Endothelial cell (in vitro differentiated cells): ENCODE measurements around the gene KAZN. TPM values are rescaled to one million over a fixed set of nuclear protein-coding genes. Genes with fewer than 3 reads are reported as not detected.

ENCODE experiments used
- DNase-seq: peaks from one replicate; pipeline ENCODE4 v3.0.0; 2021; ENCODE audit warnings: low spot score
- H3K27ac Mint-ChIP-seq: one replicate; pipeline ENCODE4 v1.8.0; 2021; ENCODE audit warnings: mixed read lengths, inconsistent platforms; ENCODE audit not compliant: unreplicated experiment
- H3K27me3 Mint-ChIP-seq: one replicate; pipeline ENCODE4 v1.8.0; 2021; ENCODE audit warnings: mild to moderate bottlenecking, moderate library complexity, mixed read lengths, inconsistent platforms; ENCODE audit not compliant: unreplicated experiment
- H3K36me3 Mint-ChIP-seq: one replicate; pipeline ENCODE4 v1.8.0; 2021; ENCODE audit warnings: mild to moderate bottlenecking, low read depth, mixed read lengths, inconsistent platforms; ENCODE audit not compliant: unreplicated experiment
- H3K4me1 Mint-ChIP-seq: one replicate; pipeline ENCODE4 v1.8.0; 2021; ENCODE audit warnings: mild to moderate bottlenecking, mixed read lengths, inconsistent platforms; ENCODE audit not compliant: unreplicated experiment
- H3K4me3 Mint-ChIP-seq: one replicate; pipeline ENCODE4 v1.8.0; 2021; ENCODE audit warnings: mild to moderate bottlenecking, mixed read lengths, inconsistent platforms; ENCODE audit not compliant: unreplicated experiment
- H3K9me3 Mint-ChIP-seq: one replicate; pipeline ENCODE4 v1.8.0; 2021; ENCODE audit warnings: mixed read lengths, inconsistent platforms; ENCODE audit not compliant: unreplicated experiment
- CTCF ChIP-seq: fragments of 200-600 bp; sonication (generic); IDR thresholded peaks from one replicate; pipeline ENCODE4 v1.5.0; 2021; ENCODE audit warnings: antibody characterized with exemption; ENCODE audit not compliant: unreplicated experiment
- total RNA-seq: library from RNA; stranded (reverse); fragmentation: NEBNext Ultra II Directional; extraction: Animal tissue kit (Norgen Biotek cat#: 25700); gene quantifications from one replicate; pipeline ENCODE4 v1.2.1, GENCODE V29; 2021; ENCODE audit not compliant: unreplicated experiment

KAZN gene
- total RNA-seq, 1 donor from 2014 or later = 10.1 TPM

- H3K27ac Mint-ChIP-seq = no peak overlapping the region
- H3K4me1 Mint-ChIP-seq = no peaks in the 10 kb centered on the region
- H3K36me3 Mint-ChIP-seq = no peaks in the 10 kb centered on the region
- H3K4me3 Mint-ChIP-seq = no peak overlapping the region
- no peaks in the 10 kb centered on the region for H3K9me3 Mint-ChIP-seq
- no peak for DNase-seq
- H3K27me3 Mint-ChIP-seq = peaks cover 3% of the 10 kb centered on the region
- no peak for TF ChIP-seq CTCF
Observed at GRCh38 chr1:14901371-14901954, 303.0 kb downstream of the KAZN start.

DNA sequence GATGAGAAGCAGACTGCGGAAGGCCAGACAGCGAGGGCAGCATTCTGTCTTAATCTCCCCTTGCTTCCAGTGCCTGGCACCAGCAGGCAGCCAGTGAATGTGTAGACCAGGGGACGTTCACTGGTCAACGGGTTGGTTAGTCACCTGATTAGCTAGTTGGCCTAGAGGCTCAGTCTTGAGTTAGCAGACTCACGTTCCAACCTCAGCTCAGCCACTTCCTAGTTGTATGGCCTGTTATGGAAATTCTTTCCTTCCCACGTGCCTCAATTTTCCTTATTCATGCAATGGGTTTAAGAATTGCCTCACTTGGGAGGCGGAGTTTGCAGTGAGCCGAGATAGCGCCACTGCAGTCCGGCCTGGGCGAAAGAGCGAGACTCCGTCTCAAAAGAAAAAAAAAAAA, 305.4 kb downstream of the KAZN start:
- H3K36me3 Mint-ChIP-seq = no peaks in the 10 kb centered on the region
- H3K9me3 Mint-ChIP-seq = no peaks in the 10 kb centered on the region
- no peak for DNase-seq
- H3K4me3 Mint-ChIP-seq = no peak overlapping the region
- no peaks in the 10 kb centered on the region for H3K4me1 Mint-ChIP-seq
- no peak for TF ChIP-seq CTCF
- H3K27me3 Mint-ChIP-seq = no peaks in the 10 kb centered on the region
- H3K27ac Mint-ChIP-seq = no peak overlapping the region

GRCh38 chr1:14906665-14907064, 308.2 kb downstream of the KAZN start:
- Mint-ChIP-seq H3K9me3 (no peaks in the 10 kb centered on the region), H3K4me1 (no peaks in the 10 kb centered on the region), H3K27me3 (peaks cover 2% of the 10 kb centered on the region), H3K4me3 (no peak overlapping the region), H3K27ac (no peak overlapping the region), H3K36me3 (no peaks in the 10 kb centered on the region)
- TF ChIP-seq CTCF = no peak
- no peak for DNase-seq

GRCh38 chr1:14907416-14907815, 308.9 kb downstream of the KAZN start:
- no peak for TF ChIP-seq CTCF
- Mint-ChIP-seq H3K9me3 (no peaks in the 10 kb centered on the region), H3K4me3 (no peak overlapping the region), H3K36me3 (no peaks in the 10 kb centered on the region), H3K27ac (no peak overlapping the region), H3K27me3 (peaks cover 2% of the 10 kb centered on the region), H3K4me1 (no peaks in the 10 kb centered on the region)
- DNase-seq = no peak

DNA sequence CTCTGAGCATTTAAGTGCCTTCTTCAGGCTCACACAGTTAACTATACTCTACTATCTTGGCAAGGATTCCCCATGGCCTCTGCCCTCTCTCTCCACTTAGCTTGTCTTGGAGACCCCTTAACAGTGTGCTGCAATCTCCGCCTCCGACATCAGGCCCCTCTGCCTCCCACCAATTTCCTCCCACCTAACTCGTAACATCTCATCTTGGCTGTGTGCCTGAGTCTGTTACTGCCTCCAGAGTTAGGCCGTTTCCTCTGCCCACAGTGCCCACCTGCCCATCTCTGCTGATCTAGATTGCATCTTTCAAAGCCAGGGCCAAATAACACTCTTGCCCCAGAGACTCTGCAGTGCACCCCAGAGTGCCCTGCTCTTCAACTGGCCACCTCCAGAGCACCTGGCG, 310.8 kb downstream of the KAZN start:
- Mint-ChIP-seq H3K9me3 (no peaks in the 10 kb centered on the region), H3K27me3 (peaks cover 2% of the 10 kb centered on the region), H3K27ac (no peak overlapping the region), H3K4me1 (no peaks in the 10 kb centered on the region), H3K4me3 (no peak overlapping the region), H3K36me3 (no peaks in the 10 kb centered on the region)
- no peak for TF ChIP-seq CTCF
- DNase-seq = no peak
